Activated T-helper 2 cell treated with anti-CD3 and anti-CD28 coated beads, Interferon-gamma antibody, Interleukin-2, Interleukin-4, amounts not matched to agents 10 μg/mL and 5 μg/mL and 100 μg/mL, durations not matched to agents 14 hours and 24 hours and 36 hours (primary cell): Measurements from ENCODE around the gene TOMM5. TPM values are rescaled to one million over a fixed set of nuclear protein-coding genes. Genes with fewer than 3 reads are reported as not detected.

Experiments used
- DNase-seq: peaks from one replicate; pipeline ENCODE4 v3.0.0; 2021; ENCODE audit warnings: low spot score
- H3K27ac Mint-ChIP-seq: one replicate; pipeline ENCODE4 v1.8.0; 2021; ENCODE audit warnings: mixed read lengths
- H3K27me3 Mint-ChIP-seq: one replicate; pipeline ENCODE4 v1.8.0; 2021; ENCODE audit warnings: low read depth, mixed read lengths
- H3K36me3 Mint-ChIP-seq: one replicate; pipeline ENCODE4 v1.8.0; 2021; ENCODE audit warnings: low read depth, mixed read lengths
- H3K4me1 Mint-ChIP-seq: one replicate; pipeline ENCODE4 v1.8.0; 2021; ENCODE audit warnings: low read depth, mixed read lengths
- H3K4me3 Mint-ChIP-seq: one replicate; pipeline ENCODE4 v1.8.0; 2021; ENCODE audit warnings: low read depth, mild to moderate bottlenecking, moderate library complexity, mixed read lengths
- H3K9me3 Mint-ChIP-seq: one replicate; pipeline ENCODE4 v1.8.0; 2021; ENCODE audit warnings: mixed read lengths
- intact Hi-C: fragments of 100-400 bp; cut with micrococcal nuclease; formaldehyde crosslinking; loops from one replicate; pipeline ENCODE4 v1.15.1; 2023
- total RNA-seq: library from RNA; stranded (reverse); gene quantifications from 2 replicates; pipeline ENCODE4 v1.2.3, GENCODE V29; 2022

Gene TOMM5
- total RNA-seq, 1 donor from 2014 or later, result 153 TPM

GRCh38 chr9:37566716-37567115 is 25.7 kb downstream of the TOMM5 start:
- intact Hi-C loops, result no loop called here
- Mint-ChIP-seq H3K4me1 (peaks cover 3% of the 10 kb centered on the region), H3K27me3 (no peaks in the 10 kb centered on the region), H3K36me3 (peaks cover 14% of the 10 kb centered on the region), H3K9me3 (peaks cover 22% of the 10 kb centered on the region), H3K4me3 (no peak overlapping the region), H3K27ac (no peak overlapping the region)
- no peak for DNase-seq

- Mint-ChIP-seq H3K27ac (no peak overlapping the region), H3K9me3 (peaks cover 22% of the 10 kb centered on the region)
These were observed 26.5 kb downstream of the TOMM5 start for GRCh38 chr9:37565661-37566618.

GRCh38 chr9:37564916-37565315 is 27.5 kb downstream of the TOMM5 start:
- Mint-ChIP-seq H3K27me3 (no peaks in the 10 kb centered on the region), H3K4me3 (no peak overlapping the region), H3K4me1 (peaks cover 3% of the 10 kb centered on the region), H3K36me3 (peaks cover 14% of the 10 kb centered on the region), H3K9me3 (peaks cover 22% of the 10 kb centered on the region), H3K27ac (no peak overlapping the region)
- no peak for DNase-seq
- intact Hi-C loops, result no loop called here

More at GRCh38 chr9:37565661-37566618, 26.5 kb downstream of the TOMM5 start:
- peaks cover 14% of the 10 kb centered on the region for H3K36me3 Mint-ChIP-seq
- no peak overlapping the region for H3K4me3 Mint-ChIP-seq
- intact Hi-C loops, result no loop called here
- H3K4me1 Mint-ChIP-seq, result peaks cover 3% of the 10 kb centered on the region
- H3K27me3 Mint-ChIP-seq, result no peaks in the 10 kb centered on the region
- DNase-seq, result no peak

GRCh38 chr9:37563806-37564513 is 28.4 kb downstream of the TOMM5 start:
- Mint-ChIP-seq H3K9me3 (peaks cover 22% of the 10 kb centered on the region), H3K36me3 (peaks cover 14% of the 10 kb centered on the region), H3K27me3 (no peaks in the 10 kb centered on the region), H3K4me3 (no peak overlapping the region), H3K27ac (no peak overlapping the region), H3K4me1 (peaks cover 3% of the 10 kb centered on the region)
- DNase-seq, result no peak
- intact Hi-C loops, result no loop called here

- DNase-seq, result no peak
- Mint-ChIP-seq H3K9me3 (peaks cover 22% of the 10 kb centered on the region), H3K4me3 (no peak overlapping the region), H3K36me3 (peaks cover 14% of the 10 kb centered on the region), H3K27me3 (no peaks in the 10 kb centered on the region), H3K27ac (no peak overlapping the region), H3K4me1 (peaks cover 3% of the 10 kb centered on the region)
- intact Hi-C loops, result no loop called here
These were observed 29.6 kb downstream of the TOMM5 start for GRCh38 chr9:37562826-37563225.

GRCh38 chr9:37561682-37562081 is 30.7 kb downstream of the TOMM5 start:
- Mint-ChIP-seq H3K4me1 (peaks cover 3% of the 10 kb centered on the region), H3K27ac (no peak overlapping the region), H3K9me3 (peaks cover 22% of the 10 kb centered on the region), H3K27me3 (no peaks in the 10 kb centered on the region), H3K36me3 (peaks cover 14% of the 10 kb centered on the region), H3K4me3 (no peak overlapping the region)
- intact Hi-C loops, result no loop called here
- DNase-seq, result no peak

- Mint-ChIP-seq H3K36me3 (peaks cover 12% of the 10 kb centered on the region), H3K4me1 (peaks cover 3% of the 10 kb centered on the region)
These were observed 32.4 kb downstream of the TOMM5 start for GRCh38 chr9:37559855-37560592.

GRCh38 chr9:37559125-37559524 is 33.3 kb downstream of the TOMM5 start:
- Mint-ChIP-seq H3K4me1 (peaks cover 3% of the 10 kb centered on the region), H3K27me3 (no peaks in the 10 kb centered on the region), H3K36me3 (peaks cover 6% of the 10 kb centered on the region), H3K27ac (no peak overlapping the region), H3K4me3 (no peak overlapping the region), H3K9me3 (peaks cover 8% of the 10 kb centered on the region)
- intact Hi-C loops, result no loop called here
- DNase-seq, result no peak

More at GRCh38 chr9:37559855-37560592, 32.4 kb downstream of the TOMM5 start:
- Mint-ChIP-seq H3K27ac (no peak overlapping the region), H3K9me3 (peaks cover 17% of the 10 kb centered on the region), H3K4me3 (no peak overlapping the region), H3K27me3 (no peaks in the 10 kb centered on the region)
- intact Hi-C loops, result no loop called here
- no peak for DNase-seq

- Mint-ChIP-seq H3K4me1 (no peaks in the 10 kb centered on the region), H3K27me3 (no peaks in the 10 kb centered on the region), H3K36me3 (no peaks in the 10 kb centered on the region), H3K9me3 (no peaks in the 10 kb centered on the region), H3K4me3 (no peak overlapping the region), H3K27ac (no peak overlapping the region)
- DNase-seq, result no peak
- intact Hi-C loops, result no loop called here
These were observed 36.6 kb downstream of the TOMM5 start for GRCh38 chr9:37555786-37556185.

GRCh38 chr9:37554318-37554717 is 38.1 kb downstream of the TOMM5 start:
- no peak overlapping the region for H3K4me3 Mint-ChIP-seq
- H3K27ac Mint-ChIP-seq, result no peak overlapping the region
- intact Hi-C loops, result no loop called here
- no peaks in the 10 kb centered on the region for H3K27me3 Mint-ChIP-seq
- peaks cover 2% of the 10 kb centered on the region for H3K4me1 Mint-ChIP-seq
- no peaks in the 10 kb centered on the region for H3K9me3 Mint-ChIP-seq
- no peaks in the 10 kb centered on the region for H3K36me3 Mint-ChIP-seq
- DNase-seq, result no peak

GRCh38 chr9:37551888-37552287 is 40.5 kb downstream of the TOMM5 start:
- Mint-ChIP-seq H3K27me3 (no peaks in the 10 kb centered on the region), H3K4me3 (no peak overlapping the region), H3K9me3 (no peaks in the 10 kb centered on the region)

GRCh38 chr9:37551468-37551867 is 40.9 kb downstream of the TOMM5 start:
- Mint-ChIP-seq H3K27me3 (no peaks in the 10 kb centered on the region), H3K36me3 (no peaks in the 10 kb centered on the region)
- intact Hi-C loops, result no loop called here

More at GRCh38 chr9:37551888-37552287, 40.5 kb downstream of the TOMM5 start:
- no peak overlapping the region for H3K27ac Mint-ChIP-seq
- H3K36me3 Mint-ChIP-seq, result no peaks in the 10 kb centered on the region
- no peak for DNase-seq
- intact Hi-C loops, result no loop called here
- peaks cover 2% of the 10 kb centered on the region for H3K4me1 Mint-ChIP-seq

More at GRCh38 chr9:37551468-37551867, 40.9 kb downstream of the TOMM5 start:
- Mint-ChIP-seq H3K4me1 (peaks cover 2% of the 10 kb centered on the region), H3K4me3 (no peak overlapping the region), H3K27ac (no peak overlapping the region), H3K9me3 (no peaks in the 10 kb centered on the region)
- no peak for DNase-seq
